NCI-H2081 (cell line): ENCODE data around the gene ZFP1.
A peak's percentile ranks its signal among the peaks of the same experiment; 100 is the strongest.

Source experiments
- DNase-seq, 2 experiments: peaks; one replicate each; lab custom pipeline; 2025; lab: John Stamatoyannopoulos, UW

ZFP1 gene

DNA sequence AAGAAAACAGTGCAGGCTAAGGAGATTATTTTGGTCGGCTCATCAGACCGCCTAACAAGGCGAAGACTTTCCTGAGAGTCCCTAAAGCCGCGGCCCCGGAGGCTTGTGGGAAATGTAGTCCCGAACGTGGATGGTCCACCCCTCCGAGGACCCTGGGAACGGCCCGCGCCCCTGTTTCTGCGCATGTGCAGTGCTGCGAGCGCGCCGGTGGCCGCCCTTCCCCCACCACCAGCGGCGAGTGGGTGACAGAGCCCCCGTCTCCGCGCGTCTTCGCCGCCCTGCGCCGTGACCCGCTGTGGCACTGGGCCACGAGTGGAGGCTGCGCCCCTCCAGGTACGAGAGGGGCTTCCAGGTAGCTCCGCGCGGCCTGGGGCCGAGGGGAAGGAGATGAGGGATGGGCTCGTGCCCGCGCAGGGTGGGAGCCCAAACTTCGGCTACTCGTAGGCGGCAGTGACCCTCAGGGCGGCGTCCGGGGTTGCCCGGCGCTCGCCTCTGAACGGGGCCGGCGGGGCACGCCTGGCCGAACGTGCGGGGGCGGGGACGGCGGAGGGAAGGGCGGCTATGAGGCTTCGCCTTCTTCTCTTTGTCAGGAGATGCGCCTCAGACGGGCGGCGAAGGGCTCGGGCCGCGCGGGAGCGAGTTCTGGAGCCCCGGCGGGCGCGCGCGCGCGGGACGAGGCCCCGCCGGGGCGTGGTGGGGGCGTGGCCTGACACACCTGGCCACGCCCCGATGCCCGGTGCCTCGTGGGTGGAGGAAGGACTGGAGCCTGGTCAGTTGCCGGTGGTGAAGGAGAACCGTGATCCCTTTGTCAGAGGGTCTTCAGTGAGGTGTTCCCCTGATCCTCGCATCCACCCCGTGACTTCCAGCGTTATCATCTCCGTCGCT, at the start of gene ZFP1:
TSS of gene ZFP1 (plus strand) at position 214 of the 885 bp plus-strand sequence. CDS start 4,428 bp downstream, outside the sequence.
- DNase-seq = peak; percentile 88

DNA sequence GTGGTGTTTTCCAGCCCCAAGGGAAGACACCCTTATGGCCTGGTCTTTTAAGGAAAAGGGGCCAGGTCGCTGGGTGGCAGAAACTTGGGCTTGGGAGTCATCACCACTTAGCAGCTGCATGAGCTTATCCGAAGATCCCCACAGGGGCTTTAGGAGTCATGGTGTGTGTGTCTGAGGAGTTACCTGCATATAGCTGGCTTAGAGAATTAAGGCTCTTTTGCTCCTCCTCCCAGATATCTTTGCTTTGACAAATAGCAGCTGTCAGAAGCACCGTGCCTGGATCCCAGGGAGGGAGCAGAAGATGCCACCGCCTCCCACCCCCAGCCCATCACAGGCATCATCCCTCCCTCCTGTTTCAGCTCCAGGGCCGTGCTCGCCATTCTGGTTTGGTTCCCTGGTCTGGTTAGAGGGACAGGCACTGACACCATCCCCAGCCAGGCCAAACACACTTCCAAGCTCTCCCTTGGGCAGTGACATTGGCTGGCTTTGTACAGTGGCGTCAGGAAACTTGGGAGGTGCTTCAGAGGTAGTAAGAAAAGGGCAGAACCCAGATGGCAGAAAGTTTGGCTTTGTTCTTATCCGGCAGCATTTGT, 49.2 kb upstream of the ZFP1 start:
- DNase-seq = no peak

GRCh38 chr16:75099738-75100602, 48.4 kb upstream of the ZFP1 start:
- no peak for DNase-seq

DNA sequence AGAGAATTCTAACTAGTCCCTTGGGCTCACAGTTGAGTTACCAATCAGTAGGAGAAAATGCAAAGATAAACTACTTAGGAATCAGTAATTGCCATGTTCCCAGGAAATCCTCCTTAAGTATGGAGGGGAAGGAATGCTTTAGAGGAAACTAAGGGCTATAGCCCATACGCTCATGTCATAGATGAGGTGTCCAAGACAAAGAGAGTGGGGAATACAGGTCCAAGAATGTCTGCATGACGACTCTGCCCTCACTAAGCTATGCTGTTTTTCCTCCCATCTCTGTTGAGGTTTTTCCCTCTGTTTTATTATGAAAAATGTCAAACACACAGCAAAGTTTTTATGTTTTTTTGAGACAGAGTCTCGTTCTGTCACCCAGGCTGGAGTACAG, 47.7 kb upstream of the ZFP1 start:
- DNase-seq = no peak

DNA sequence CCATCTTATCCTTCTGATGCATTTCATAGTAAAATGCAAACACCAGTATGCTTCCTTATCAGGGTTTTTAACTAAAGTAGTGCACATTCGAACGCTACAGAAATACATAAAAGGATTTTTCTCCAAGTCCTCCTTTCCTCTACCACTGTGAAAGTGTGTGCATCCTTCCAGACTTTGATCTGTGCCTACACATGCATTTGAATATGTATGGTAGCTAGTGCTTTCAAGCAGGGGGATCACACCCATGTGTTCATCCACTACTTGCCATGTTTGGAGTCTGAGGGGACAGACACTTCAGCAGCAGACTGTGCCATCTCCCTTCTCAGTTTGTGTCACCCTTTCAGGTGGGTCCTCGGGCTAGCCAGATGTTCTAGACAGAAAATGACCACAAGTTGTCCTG, 46.7 kb upstream of the ZFP1 start:
- no peak for DNase-seq

DNA sequence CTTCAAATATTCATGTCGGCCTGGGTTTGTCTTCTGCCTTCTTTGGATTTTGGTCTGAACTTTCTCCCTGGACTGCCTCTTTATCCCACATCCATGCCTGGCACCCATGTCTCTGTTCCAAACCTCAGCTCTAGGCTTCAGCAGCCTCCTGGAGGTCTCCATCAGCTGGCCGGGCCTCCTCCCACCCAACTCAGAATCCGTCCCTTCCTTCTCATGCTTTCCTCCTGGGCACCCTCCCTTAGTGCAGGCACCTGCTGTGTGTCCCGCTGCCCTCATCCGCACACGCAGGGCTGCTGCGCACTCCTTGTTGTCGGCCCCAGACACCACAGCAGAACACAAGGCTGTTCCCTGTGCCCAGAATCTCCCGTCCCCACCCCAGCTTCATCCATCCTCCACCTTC, 45.7 kb upstream of the ZFP1 start:
- DNase-seq = no peak

DNA sequence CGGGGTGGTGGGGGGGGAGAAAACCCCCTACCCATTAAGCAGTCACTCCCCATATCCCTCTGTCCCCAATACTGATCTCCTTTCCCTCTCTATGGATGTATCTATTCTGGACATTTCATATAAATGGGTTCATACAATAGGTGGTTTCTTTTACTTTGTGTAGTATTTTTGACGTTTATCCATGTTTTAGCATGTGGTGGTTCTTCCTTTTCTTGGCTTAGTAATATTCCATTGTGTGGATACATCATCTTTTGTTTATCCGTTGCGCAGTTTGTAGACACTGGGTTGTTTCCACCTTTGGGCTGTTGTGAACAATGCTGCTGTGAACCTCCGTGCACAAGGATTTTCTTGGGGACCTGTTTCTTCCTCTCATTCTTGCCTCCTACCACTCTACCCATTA, 44.3 kb upstream of the ZFP1 start:
- no peak for DNase-seq

DNA sequence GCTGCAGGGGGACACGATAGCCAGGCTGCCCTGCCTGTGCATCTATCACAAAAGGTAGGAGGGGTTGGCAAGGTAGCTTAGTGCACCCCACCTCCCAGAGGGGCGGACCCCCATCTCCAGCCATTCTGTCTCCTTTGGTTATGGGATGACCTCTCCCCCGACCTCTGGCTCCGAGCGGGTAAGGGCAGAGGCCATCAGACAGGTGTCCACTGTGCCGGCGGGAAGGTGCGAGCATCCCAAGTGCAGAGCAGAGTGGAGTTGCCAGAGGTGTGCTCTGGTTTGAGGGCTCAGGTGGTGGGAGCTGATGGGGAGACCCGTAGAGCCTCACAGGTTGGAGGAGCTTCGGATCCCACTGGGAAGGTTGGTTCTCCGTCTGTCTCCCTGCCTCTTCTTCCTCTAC, 43.5 kb upstream of the ZFP1 start:
- DNase-seq = no peak

DNA sequence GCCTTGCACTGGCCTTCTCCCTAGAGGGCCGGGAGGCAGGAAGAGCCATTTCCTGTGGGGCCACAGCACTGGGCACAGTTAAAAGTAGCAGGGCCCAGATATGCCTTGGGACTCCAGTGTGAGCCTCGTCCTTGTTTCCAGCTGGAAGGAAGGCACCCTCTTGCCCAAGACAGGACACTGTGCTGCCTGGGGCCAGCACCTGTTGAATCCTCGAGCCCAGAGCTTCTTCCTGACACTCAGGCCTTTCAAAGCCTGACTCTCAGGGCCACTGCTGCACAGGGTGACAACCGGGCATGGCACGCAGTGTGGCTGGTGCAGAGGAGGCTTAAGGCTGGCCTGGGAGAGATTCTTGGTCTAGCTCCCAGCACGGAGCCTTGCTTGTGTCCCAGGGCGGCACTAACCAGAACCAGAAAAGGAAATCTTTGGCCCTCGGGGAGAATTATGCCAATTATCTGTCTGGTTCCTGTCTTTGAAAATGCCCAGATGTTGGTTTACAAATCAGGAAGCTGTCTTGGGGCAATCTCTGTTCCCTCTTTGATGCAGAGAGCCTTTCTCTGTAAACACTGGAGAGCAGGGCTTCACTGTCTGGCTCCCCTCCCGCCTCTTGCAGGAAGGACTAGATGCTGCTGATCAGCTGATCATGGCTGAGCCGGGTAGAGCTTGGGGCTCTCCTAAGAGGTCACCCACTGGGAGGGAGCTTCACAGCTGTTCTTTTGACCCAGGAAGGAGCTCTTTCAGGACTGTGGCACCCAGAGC, 42.8 kb upstream of the ZFP1 start:
- no peak for DNase-seq

- DNase-seq = no peak
Measured at GRCh38 chr16:75106351-75107274, 41.7 kb upstream of the ZFP1 start.

- no peak for DNase-seq
Measured at GRCh38 chr16:75107505-75107904, 40.8 kb upstream of the ZFP1 start.

DNA sequence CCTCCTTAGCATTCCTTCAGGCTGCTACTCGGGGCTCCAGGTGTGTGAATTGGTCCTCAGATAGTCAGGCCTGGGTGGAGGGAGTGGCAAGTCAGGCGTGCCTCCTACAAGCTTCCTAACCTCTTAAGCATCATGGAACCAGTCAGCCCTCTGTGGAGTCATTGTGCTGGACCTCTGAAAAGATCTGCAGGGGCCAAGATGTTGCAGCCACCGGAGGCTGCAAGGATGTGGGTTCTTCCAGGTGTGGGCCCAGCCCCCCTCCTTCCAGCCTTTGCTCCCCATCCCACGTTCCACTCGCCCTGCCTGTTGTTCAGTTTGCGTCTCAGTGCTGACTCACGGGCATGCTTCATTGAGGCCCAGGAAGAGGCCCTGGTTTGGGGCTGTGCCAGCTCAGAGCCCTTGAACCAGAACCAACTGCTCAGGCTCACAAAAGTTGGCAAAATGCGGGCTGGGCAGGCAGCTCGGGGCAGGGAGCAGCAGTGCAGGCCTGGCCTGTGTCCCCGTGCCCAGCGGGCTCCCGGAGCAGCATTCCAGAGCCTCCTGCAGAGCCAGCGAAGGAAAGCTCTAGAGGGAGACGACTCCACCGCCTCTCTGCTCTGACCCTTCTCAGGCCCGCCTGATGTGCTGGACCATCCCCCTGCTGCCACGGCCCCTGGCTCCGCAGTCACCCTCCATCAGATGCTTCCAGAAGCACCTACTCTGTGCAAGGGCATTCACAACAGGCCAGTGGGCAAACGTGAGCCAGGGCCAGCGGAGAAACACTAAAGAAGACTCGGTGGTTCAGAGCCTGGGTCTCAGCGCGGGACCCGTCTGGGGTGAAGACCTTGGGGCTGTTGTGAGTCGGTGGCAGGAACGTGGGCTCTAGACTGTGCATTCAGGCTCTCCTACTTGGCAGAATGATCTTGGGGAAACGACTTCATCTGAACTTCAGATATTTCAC, 39.3 kb upstream of the ZFP1 start:
- no peak for DNase-seq

DNA sequence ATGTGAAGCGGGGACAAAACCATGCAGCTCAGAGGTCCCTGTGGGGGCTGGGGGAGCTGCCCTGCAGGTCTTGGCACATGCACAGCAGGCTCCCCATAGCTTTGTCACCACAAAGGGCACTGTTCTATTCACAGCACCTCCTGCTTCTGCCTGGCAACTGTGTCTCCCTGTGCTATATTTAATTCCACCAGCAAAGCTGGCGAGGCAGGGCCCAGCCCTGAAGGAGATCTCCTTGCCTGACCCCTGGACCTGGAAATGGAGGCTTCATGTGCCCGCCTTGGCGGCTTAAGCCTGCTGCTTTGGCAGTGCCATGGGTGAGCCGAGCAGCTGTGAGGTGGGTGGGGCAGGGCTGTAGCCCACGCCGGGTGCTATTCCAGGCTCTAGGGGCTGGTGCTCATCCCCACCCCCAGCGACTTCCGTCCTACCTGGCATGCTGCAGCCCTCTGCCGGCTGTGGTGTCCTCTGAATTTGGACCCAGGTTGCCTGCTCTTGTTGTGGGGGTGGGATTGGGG, 38.5 kb upstream of the ZFP1 start:
- DNase-seq = peak in 1 of 2 experiments; percentile 22

GRCh38 chr16:75110637-75111513, 37.4 kb upstream of the ZFP1 start:
- DNase-seq = peak; percentile 64 to 70

DNA sequence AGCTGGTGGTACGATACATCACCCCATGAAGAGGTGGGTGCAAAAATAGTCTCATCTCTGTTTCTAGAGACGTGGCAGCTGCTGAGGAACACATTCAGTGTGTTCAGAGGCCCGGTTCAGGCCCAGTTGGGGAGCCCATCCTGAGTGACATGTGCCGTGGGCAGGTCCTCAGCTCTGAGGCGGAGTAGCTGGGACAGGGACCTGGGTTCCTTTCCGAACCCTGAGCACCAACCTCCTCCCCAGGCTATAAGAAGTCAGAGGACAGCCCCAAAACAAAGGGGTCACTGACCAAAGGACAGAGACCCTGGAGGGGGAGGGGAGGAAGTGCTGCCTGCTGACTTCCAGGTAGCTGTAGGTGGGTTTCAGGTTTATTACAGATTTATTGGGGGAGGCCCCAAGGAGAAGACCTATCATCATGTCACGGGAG, 36.8 kb upstream of the ZFP1 start:
- no peak for DNase-seq

- DNase-seq = no peak
Measured at GRCh38 chr16:75111961-75112733, 36.2 kb upstream of the ZFP1 start.

- no peak for DNase-seq
Measured at GRCh38 chr16:75112734-75113491, 35.4 kb upstream of the ZFP1 start.
